Jurkat, Clone E6-1 (cell line): Measurements from ENCODE around the gene ITM2C.

Source experiments
- DNase-seq: peaks from one replicate; pipeline ENCODE4 v3.0.0-alpha.2; 2011; ENCODE audit warnings: low read depth, low spot score
- H3K4me3 ChIP-seq: 2 replicates; pipeline ENCODE4 v1.5.1; 2011; ENCODE audit warnings: mild to moderate bottlenecking, low read length, control low read depth, moderate library complexity

Gene ITM2C

GRCh38 chr2:230902180-230902899 is 37.6 kb downstream of the ITM2C start:
- DNase-seq = peak; percentile 47

DNA sequence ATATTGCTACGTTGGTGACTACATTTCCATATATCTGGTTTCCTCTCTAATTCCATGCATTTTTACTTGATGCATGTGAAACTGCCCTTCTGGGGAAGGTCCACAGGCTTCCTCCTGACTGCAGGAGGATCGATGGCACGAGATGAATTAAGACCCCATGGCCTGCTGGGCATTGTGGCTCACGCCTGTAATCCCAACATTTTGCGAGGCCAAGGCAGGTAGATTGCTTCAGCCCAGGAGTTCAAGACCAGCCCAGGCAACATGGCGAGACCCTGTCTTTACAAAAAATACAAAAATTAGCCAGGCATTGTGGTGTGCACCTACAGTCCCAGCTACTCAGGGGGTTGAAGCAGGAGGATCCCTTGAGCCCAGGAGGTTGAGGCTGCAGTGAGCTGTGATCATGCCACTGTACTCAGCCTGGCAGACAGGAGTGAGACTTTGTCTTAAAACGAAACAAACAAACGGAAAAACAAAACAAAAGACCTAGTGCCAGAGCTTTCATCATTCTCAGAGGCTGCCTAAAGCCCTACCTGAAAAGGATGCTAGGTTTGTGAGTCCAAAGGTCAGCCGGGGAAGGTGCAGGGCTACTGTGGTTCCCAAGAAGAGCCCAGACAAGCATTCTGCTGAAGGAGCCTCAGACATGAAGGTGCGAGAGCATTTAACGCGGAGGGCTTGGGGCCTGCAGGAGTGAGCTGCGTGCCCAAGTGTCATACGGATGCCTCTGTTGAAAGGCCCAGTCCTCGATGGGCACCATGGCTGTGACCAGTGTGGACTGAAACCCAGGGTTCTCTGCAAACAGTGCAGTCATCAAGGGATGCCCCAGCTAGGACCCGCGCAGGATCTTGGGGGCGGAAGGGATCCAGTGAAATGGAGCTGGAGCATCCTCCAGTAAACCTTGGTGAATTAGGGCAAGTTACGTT is 38.7 kb downstream of the ITM2C start:
- DNase-seq = no peak
- H3K4me3 ChIP-seq = no peak overlapping the region

More at GRCh38 chr2:230902180-230902899, 37.6 kb downstream of the ITM2C start:
- no peak overlapping the region for H3K4me3 ChIP-seq

DNA sequence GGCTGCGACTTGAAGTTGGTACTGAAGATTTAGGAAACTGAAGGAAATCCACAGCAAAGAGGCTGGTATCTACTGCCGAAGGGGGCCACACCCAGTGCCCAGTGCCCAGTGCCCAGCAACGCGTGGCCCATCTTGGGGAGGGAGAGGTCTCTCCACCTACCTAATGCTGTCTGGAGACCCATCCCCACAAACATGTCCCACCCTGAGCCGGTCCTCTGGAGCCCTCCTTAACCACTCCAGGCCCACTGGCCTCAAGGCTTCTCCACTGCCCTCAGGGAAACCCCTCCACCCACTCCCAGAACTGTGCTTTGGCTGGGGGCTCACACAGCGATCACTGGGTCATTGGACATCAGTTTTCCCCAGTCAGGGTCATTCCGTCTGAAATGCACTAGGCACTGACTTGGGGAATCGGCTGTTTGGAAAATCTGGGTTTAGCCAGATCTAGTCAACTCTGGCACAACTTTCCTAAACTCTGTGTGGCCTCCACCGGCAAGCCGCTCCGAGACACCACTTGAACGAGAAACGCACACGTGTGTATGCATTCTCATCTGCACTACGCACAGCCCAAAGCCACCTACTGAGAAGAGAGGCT is 40.2 kb downstream of the ITM2C start:
- no peak for DNase-seq
- no peak overlapping the region for H3K4me3 ChIP-seq

DNA sequence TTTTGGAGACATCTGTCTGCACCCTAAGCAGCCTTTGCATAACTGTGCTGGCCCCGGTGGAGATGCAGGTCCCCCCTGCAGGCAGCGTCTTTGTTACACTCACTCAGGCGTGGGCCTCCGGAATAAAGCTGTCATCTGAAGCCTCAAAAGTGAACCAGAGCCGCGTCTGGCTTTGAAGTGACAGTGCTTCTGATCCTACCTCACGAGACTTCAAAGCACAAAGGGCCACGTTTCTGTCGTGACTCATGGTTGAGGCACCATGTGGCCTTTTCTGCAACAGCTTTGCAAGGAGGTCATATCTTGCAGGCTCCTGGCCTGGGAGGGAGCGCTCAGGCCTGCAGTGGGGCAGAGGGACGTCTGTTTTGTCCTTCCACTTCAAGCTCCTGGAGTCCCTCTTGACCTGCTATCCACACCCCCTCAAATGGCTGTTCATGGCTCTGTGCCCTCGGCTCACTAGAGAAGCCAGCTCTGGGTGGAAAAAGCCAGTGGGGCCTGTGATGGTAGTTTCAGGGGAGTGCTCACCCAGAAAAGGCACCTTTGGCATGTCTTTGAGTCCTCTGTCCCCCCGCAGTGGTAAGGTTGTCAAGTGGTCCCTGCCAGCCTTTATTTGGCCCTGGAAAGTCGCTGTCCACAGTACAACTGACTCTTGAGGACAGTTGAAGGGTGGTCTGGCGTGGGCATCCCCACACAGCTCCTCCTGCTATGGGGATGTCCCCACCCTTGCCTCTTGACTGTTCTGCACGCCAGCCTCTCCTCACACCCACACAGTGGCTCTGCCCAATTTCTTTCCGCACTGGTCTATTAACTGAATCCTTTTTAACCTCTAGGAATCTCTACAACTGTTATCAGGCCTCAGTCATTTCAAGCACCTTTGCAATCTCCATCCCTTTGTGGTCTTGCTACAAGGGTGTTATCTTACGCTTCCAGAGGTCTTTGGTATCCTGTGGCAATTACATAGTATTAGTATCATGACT is 41.0 kb downstream of the ITM2C start:
- DNase-seq = peak; percentile 91
- no peak overlapping the region for H3K4me3 ChIP-seq

DNA sequence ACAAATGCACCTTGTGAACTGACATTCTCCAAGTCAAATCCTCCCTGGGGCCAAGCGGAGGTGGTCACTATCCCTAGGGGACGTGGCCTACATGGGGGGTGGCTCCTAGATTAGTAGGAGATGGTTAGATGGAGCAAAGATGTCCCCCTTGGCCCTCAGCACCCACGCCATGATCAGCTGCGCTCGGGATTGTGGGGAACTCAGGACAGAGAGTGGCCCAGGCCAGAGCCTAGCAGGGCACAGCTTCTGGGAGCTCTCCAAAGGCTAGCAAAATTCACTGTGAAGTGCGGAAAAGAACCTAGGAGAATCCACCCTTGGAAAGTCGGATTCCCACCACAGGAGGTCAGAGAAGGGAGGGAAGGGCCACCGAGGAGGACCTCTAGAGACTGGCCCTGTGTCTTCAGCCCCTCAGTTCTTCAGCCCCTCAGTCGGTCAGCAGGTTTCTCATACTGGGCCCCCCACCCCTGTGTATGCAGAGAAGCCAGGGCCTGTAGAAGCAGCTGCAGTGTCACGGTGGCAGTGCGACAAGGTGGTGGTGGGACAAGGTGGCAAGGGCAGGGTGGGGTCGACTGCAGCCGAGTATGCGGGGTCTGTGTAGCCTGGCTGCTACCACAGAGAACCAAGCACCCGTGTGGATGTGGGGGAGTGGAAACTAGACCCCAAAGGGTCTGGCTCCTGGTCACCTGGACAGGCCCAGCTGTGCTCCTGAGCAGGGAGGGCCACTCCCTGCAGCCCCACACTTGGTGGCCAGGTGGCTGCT is 41.9 kb downstream of the ITM2C start:
- no peak overlapping the region for H3K4me3 ChIP-seq
- DNase-seq = no peak

- no peak for DNase-seq
- no peak overlapping the region for H3K4me3 ChIP-seq
Measured at GRCh38 chr2:230907361-230908091, 42.8 kb downstream of the ITM2C start.

- no peak overlapping the region for H3K4me3 ChIP-seq
- no peak for DNase-seq
Measured at GRCh38 chr2:230908092-230908594, 43.4 kb downstream of the ITM2C start.

DNA sequence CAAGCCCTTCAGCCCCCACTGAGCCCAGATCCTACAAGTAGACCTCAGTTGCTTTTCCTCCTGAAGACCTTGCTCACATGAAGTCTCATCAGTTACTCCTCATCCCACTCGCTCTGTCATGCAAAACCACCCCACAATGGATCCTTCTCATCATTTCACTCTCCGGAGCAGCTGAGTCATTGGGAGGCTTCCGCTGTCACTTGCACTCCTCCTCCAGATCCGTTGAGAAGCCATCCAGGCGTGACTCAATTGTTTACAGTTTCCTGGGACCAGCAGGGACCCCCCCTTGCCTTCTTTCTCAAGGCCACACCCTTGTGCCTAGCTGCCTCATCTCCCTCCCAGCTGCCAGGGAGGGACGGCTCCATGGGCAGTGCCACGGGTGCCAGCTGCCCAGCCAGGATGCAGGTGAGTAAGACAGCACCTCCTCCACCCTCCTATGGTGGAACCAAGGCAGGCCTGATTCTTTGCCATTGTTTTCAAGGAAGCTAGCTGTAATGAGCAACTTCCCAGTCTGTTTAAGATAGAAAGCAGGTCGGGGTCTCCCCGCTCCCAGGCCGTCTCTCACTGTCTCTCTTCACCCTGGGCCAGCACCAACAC is 44.0 kb downstream of the ITM2C start:
- no peak for DNase-seq
- H3K4me3 ChIP-seq = no peak overlapping the region

DNA sequence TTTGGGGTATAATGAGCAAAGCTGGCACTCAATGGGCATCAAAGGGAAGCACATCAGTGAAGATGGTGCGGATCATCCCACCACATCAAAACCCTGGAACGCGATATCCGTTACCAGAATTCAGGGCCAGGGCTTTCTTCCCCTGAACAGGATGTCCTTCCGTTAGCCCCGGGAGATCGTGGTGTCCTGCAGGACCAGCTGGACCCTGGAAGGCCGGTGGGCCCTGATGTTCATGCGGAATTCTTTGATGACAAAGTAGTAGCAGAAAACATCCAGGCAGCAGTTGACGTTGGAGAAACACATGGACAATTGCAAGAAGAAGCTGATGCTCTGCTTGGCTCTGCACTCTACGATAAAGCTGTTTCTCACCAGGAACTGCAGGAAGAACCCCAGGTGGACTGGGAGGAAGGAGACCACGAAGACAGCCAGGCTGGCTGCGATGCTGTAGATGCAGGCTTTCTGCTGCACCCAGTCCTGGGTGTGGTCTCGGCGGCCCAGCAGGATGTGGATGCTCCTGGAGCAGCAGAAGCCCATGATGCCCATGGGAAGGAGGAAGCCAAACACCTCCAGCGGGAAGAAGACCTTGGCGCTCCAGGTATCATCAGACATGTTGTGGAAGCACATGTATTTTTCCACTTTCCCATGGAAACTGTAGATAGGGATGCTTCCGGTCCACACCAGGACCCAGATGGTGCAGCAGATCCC is 45.3 kb downstream of the ITM2C start:
- H3K4me3 ChIP-seq = no peak overlapping the region
- no peak for DNase-seq

- no peak for DNase-seq
- no peak overlapping the region for H3K4me3 ChIP-seq
Measured at GRCh38 chr2:230910546-230911177, 45.9 kb downstream of the ITM2C start.

DNA sequence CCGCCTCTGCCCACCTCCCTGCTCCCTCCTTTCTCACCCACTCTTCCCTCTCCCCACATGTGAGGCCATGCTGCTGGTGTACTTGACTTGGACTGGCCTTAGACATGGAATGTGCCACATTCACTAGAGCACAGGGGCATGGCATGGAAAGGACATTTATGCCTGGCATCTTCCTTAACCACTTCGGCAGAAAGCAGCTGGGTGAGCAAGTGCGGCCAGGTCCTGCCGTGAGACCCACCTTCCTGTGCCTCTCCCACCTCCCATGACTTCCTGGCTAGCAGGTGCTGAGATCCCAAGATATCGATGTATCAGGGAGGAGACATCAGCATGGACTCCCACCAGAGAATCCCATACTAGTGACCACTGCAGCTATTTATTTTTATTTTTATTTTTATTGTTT is 47.3 kb downstream of the ITM2C start:
- no peak overlapping the region for H3K4me3 ChIP-seq
- no peak for DNase-seq

- no peak for DNase-seq
- H3K4me3 ChIP-seq = no peak overlapping the region
Measured at GRCh38 chr2:230912724-230913123, 48.0 kb downstream of the ITM2C start.

DNA sequence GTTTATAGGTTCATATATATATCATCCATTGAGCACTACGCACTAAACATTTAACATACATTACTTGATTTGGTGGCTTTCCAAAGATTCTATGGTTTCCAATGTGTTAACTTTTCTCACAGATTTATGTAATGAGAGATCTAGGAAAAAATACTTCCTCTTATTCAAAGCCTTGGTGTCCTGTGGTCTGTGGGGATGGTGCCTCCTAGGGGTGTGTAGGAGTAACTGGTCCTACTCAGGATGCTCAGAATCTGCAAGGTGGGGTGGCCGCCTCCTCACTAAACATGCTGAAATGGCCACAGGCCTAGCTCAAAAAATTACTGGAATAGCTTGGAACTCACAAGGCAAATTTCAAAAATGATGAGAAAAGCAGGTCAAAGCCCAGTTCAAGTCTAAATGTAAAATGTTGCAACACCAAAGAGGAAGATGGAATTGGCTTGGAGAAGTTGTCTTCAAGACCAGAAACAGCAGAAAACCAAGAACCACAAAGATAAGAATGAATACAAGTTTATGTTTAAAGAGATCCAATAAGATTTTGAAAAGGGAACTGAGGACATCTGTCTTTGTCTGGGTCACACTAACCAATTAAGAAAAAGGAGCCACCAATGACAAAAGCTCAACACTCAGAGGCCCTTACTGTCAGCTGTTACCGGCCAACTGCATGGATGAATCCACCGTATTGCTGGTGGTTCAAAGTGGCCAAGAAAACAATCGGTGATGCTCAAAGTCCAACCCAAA is 48.8 kb downstream of the ITM2C start:
- H3K4me3 ChIP-seq = no peak overlapping the region
- DNase-seq = peak; percentile 56

GRCh38 chr2:230914886-230915285 is 50.1 kb downstream of the ITM2C start:
- no peak for DNase-seq
- no peak overlapping the region for H3K4me3 ChIP-seq

DNA sequence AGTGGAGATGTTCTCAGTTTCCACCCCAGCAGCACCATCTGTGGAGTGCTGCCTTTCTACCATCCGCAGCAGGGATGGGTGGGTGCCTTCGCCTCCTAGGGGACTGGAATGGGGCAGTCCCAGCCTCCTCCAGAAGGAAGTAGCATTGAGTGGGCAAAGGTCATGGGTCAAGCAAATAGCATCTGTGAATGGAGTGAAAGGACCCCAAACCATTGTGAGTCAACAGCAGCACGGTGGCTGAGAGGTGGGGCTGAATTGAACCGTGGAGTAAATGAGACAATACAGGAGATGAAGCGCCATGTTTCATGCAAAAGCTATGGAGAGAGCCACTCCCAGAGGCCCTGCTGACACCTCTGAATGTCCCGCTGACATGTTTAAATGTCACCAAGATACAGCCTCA is 50.6 kb downstream of the ITM2C start:
- H3K4me3 ChIP-seq = no peak overlapping the region
- no peak for DNase-seq
